HG03575 (cell line): ENCODE measurements around the gene BIRC6.
"Not testable (repeated sequence)": the region's sequence is repeated elsewhere in the genome, so short reads cannot be mapped to it uniquely, and the experiment has no call there.

Experiments
- ATAC-seq: cut with Tn5 transposase; IDR thresholded peaks from one replicate; pipeline ENCODE4 v1.9.1; 2021; ENCODE audit not compliant: unreplicated experiment, insufficient number of reproducible peaks, low FRiP score; ENCODE audit errors: extremely low read depth

BIRC6 gene

GRCh38 chr2:32430804-32431203 is 74.0 kb downstream of the BIRC6 start:
- no peak for ATAC-seq

- ATAC-seq = no peak
Measured at GRCh38 chr2:32436150-32436549, 79.3 kb downstream of the BIRC6 start.

- no peak for ATAC-seq
Measured at GRCh38 chr2:32442020-32442467, 85.2 kb downstream of the BIRC6 start.

DNA sequence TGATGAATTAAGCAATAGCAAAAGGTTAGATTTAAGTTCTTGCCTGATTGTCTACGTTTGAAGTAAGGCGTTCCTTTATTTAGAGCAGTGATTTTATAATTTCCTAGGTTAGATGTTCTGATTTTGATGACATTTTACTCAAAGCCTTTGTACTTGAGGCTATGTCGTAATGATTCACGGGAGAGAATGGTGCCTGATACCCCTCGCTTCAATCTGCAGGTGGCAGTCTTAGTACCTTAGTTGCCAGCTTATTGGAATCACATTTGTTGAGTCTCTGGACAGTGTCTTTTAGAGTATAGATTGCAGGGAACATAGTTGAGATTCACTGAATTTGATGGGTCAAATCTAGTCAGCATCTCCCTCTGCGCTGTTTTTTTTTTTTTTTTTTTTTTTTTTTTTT is 89.5 kb downstream of the BIRC6 start:
- no peak for ATAC-seq

DNA sequence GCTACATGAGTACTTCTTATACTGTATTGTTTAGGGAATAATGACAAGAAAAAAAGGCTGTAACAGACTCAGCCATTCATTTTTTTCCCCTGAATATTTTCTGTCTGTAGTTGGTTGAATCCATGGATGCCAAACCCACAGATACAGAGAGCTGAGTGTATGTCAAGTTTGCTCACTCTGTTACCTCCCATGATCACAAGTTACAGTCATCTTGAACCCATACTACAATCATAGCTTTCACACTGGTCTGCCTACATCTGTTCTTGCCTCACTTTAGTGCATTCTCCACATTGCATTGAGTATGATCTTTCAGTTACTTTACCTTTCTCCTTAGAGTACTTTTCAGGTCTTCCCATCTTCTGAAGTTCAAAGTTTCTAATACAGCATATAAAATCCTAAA is 94.0 kb downstream of the BIRC6 start:
- ATAC-seq = no peak

- no peak for ATAC-seq
Measured at GRCh38 chr2:32452338-32453064, 95.7 kb downstream of the BIRC6 start.

GRCh38 chr2:32453242-32454062 is 96.6 kb downstream of the BIRC6 start:
- no peak for ATAC-seq

GRCh38 chr2:32455816-32456215 is 99.0 kb downstream of the BIRC6 start:
- ATAC-seq = no peak

GRCh38 chr2:32456808-32457207 is 100.0 kb downstream of the BIRC6 start:
- no peak for ATAC-seq

DNA sequence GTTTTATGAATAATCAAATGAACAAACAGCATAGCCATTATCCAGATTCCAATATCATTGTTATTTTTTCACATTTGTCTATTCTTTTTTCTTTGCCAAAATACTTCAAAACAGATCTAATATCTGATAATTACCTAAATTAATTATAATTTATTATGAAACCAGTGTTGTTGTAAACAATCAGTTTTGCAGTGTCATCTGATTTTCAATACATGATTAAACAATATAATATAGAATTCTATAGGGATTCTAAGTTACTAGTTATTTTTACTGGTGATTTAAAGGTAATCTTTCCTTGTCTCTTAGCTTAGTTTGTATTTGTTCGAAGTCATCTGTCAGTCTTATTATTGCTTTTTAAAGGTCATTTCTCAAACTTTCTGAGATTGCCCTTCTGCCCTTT is 101.0 kb downstream of the BIRC6 start:
- ATAC-seq = no peak

- ATAC-seq = not testable (repeated sequence)
Measured at GRCh38 chr2:32460861-32461260, 104.0 kb downstream of the BIRC6 start.

DNA sequence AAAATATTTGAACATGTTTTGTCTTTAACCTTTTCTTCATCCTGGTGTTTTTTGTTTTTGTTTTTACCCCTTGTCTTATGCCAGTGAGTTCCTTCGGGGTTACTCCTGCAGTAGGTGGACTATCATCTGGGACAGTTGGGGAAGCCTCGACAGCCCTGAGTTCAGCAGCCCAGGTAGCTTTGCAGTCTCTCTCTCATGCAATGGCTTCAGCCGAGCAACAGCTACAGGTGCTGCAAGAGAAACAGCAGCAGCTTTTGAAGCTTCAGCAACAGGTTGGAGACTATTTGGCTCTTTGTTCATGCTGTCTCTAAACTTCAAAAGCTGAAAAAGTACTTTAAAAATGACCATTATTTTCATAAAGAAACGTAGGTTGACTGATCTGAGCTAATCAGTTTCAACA is 106.3 kb downstream of the BIRC6 start:
- ATAC-seq = no peak

- no peak for ATAC-seq
Measured at GRCh38 chr2:32464431-32464830, 107.6 kb downstream of the BIRC6 start.

DNA sequence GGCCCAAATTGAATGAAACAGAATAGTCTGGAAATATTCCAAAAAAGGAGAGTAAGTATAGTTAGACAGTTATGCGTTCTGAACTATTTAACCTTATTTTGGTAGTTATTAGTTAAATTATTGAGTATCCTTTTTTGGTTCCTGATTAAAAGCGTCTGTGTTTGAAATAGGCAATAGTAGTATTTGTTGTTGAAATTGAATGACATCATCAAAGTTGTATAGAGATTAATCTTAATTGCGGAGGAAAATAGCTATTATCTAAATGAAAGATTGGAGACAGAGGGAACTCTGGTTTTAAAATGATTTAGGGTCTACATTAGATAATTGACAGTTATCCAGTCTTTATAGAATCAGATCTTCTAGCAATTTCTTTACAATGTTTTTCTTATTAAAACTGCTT is 115.8 kb downstream of the BIRC6 start:
- ATAC-seq = no peak

DNA sequence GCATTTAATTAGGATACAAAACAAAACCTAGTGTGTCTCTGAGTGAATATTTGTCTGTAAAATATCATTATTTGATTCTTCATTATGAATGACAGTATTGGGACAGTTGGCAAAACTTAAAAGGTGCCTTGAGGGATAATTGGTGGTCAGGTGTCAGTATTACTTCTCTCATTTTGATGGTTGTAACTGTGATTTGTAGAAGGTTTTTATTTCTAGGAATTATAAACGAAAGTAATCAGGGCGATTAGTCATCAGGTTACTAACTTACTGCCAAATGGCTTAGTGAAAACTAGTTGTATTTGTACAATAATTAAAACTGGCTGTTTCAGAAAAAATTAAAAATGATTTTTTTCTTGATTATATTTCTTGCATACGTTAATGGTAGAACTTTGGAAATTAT is 117.6 kb downstream of the BIRC6 start:
- no peak for ATAC-seq

- ATAC-seq = no peak
Measured at GRCh38 chr2:32478889-32479620, 122.2 kb downstream of the BIRC6 start.

GRCh38 chr2:32479993-32480392 is 123.2 kb downstream of the BIRC6 start:
- ATAC-seq = no peak

DNA sequence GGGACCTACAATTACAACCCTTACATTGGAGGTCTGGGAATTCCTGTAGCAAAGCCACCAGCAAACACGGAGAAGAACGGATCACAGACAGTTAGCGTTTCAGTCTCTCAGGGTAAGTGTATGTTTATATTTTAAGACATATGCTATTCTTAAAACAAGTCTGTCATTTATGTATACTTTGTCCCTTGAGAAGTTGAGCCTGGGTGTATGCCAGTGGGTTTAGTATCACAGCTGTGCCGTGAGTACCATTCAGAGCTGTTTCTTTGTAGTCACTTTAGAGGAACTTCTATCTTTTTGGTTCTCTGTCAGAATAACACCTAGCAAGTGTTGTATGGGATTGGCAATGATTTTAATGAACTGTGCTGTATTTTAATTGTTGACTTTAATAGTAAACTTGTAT is 125.6 kb downstream of the BIRC6 start:
- ATAC-seq = no peak

GRCh38 chr2:32484937-32485336 is 128.1 kb downstream of the BIRC6 start:
- no peak for ATAC-seq

GRCh38 chr2:32485399-32485798 is 128.6 kb downstream of the BIRC6 start:
- ATAC-seq = no peak
